Osteocyte (in vitro differentiated cells): ENCODE data around the gene SPDYE1. TPM values are rescaled to one million over a fixed set of nuclear protein-coding genes. Genes with fewer than 3 reads are reported as not detected.
"Not testable (repeated sequence)": the region's sequence is repeated elsewhere in the genome, so short reads cannot be mapped to it uniquely, and the experiment has no call there.

Experiments used
- DNase-seq: peaks from one replicate; pipeline ENCODE4 v3.0.0; 2021; ENCODE audit warnings: mixed read lengths; ENCODE audit not compliant: unreplicated experiment; ENCODE audit errors: extremely low spot score
- H3K27ac Mint-ChIP-seq: one replicate; pipeline ENCODE4 v1.8.0; 2021; ENCODE audit warnings: mild to moderate bottlenecking, mixed read lengths; ENCODE audit not compliant: unreplicated experiment
- H3K27me3 Mint-ChIP-seq: one replicate; pipeline ENCODE4 v1.8.0; 2021; ENCODE audit warnings: mixed read lengths; ENCODE audit not compliant: unreplicated experiment
- H3K36me3 Mint-ChIP-seq: one replicate; pipeline ENCODE4 v1.8.0; 2021; ENCODE audit warnings: mixed read lengths; ENCODE audit not compliant: unreplicated experiment
- H3K4me1 Mint-ChIP-seq: one replicate; pipeline ENCODE4 v1.8.0; 2021; ENCODE audit warnings: mixed read lengths; ENCODE audit not compliant: unreplicated experiment
- H3K4me3 Mint-ChIP-seq: one replicate; pipeline ENCODE4 v1.8.0; 2021; ENCODE audit warnings: mild to moderate bottlenecking, moderate library complexity, mixed read lengths; ENCODE audit not compliant: unreplicated experiment
- H3K9me3 Mint-ChIP-seq: one replicate; pipeline ENCODE4 v1.8.0; 2021; ENCODE audit warnings: mixed read lengths; ENCODE audit not compliant: unreplicated experiment
- CTCF ChIP-seq: fragments of 200-600 bp; sonication (generic); IDR thresholded peaks from 2 replicates; pipeline ENCODE4 v1.5.0; 2021; ENCODE audit warnings: antibody characterized with exemption, mild to moderate bottlenecking, moderate library complexity
- total RNA-seq: library from RNA; stranded (reverse); gene quantifications from 2 replicates; pipeline ENCODE4 v1.2.1, GENCODE V29; 2021

The SPDYE1 gene
- total RNA-seq, 1 donor from 2014 or later, result not detected

DNA sequence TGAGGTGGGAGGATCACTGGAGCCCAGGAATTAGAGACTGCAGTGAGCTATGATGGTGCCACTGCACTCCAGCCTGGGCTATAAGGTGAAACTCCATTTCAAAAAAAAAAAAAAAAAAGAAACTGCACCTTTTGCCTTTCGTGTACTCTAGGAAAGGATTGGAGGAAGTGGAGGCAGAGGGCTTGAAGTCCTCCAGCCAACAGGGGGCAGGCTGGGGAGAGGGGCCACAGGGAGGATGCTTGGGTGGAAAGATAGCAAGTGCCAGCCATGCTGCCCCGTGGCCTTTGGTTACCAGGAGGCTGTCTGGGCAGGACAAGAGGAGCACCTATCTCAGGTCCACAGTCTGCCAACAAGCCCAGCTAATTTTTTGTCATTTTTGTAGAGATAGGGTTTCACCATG lies 14.0 kb upstream of the SPDYE1 start:
- H3K27me3 Mint-ChIP-seq, H3K4me1 Mint-ChIP-seq, DNase-seq, H3K36me3 Mint-ChIP-seq, H3K27ac Mint-ChIP-seq, H3K4me3 Mint-ChIP-seq, H3K9me3 Mint-ChIP-seq: not testable (repeated sequence)

GRCh38 chr7:43985904-43986864 lies 11.5 kb upstream of the SPDYE1 start:
- TF ChIP-seq CTCF, result peak; percentile 69
- not testable (repeated sequence) for H3K27me3 Mint-ChIP-seq, H3K27ac Mint-ChIP-seq, H3K36me3 Mint-ChIP-seq, H3K4me1 Mint-ChIP-seq, H3K9me3 Mint-ChIP-seq
- H3K4me3 Mint-ChIP-seq, result peak overlapping the region; percentile 29
- DNase-seq, result peak; percentile 89

DNA sequence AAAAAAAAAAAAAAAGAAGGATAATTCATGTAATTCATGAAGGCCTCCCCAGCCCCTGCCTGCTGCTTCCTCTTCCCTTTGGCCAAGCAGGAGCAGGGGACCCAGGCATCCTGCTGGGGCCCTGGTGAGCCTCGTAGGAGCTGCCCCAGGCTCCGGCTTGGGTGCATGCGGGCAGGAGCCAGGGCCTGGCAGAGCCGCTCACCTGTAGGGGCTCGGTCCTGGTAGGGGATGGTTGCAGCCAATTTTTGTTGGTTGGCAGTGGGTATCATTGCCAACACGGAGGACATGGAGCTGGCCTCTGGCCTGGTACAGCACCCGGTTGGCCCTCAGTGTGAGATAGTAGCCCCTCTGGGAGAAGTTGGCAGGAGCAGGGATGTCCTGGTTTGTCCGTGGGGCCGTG lies 10.2 kb upstream of the SPDYE1 start:
- not testable (repeated sequence) for H3K27ac Mint-ChIP-seq, H3K9me3 Mint-ChIP-seq, H3K4me1 Mint-ChIP-seq, H3K27me3 Mint-ChIP-seq, H3K36me3 Mint-ChIP-seq, H3K4me3 Mint-ChIP-seq, DNase-seq

DNA sequence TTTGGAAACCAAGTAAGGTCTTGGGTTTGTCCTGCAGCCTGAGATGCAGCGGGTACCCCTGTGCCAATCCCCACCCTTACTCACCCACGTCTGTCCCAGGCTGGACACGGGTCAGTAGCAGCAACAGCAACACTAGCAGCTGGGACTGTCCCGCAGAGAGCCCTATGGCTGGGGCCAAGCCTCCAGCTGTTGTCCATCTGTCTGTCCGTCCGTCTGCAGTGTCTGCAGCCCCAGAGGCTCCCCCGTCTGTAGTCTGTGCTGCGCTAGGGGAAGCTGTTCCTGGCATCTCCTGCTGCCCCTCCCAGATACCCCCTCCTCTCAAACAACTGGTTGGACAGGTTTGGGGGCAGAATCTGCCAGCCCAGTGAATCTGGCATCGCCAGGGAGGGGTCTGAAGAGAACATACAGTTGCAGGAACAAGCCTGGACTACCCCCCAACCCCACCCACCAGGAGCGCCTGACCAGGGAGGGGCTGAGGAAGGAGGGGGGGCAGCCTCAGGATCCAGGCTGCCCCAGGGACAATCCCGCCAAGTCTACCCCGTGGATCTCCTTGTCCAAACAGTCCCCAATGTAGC lies 7.6 kb upstream of the SPDYE1 start:
- not testable (repeated sequence) for H3K36me3 Mint-ChIP-seq, H3K4me3 Mint-ChIP-seq, H3K9me3 Mint-ChIP-seq, H3K4me1 Mint-ChIP-seq, H3K27me3 Mint-ChIP-seq, DNase-seq, H3K27ac Mint-ChIP-seq

GRCh38 chr7:43990829-43991228 lies 6.9 kb upstream of the SPDYE1 start:
- not testable (repeated sequence) for H3K9me3 Mint-ChIP-seq, H3K27ac Mint-ChIP-seq, H3K4me1 Mint-ChIP-seq

GRCh38 chr7:43992896-43993295 lies 4.8 kb upstream of the SPDYE1 start:
- H3K4me3 Mint-ChIP-seq, H3K9me3 Mint-ChIP-seq, H3K27me3 Mint-ChIP-seq, H3K4me1 Mint-ChIP-seq, H3K36me3 Mint-ChIP-seq, DNase-seq, H3K27ac Mint-ChIP-seq: not testable (repeated sequence)

More at GRCh38 chr7:43990829-43991228, 6.9 kb upstream of the SPDYE1 start:
- not testable (repeated sequence) for H3K36me3 Mint-ChIP-seq, H3K4me3 Mint-ChIP-seq, H3K27me3 Mint-ChIP-seq, DNase-seq

DNA sequence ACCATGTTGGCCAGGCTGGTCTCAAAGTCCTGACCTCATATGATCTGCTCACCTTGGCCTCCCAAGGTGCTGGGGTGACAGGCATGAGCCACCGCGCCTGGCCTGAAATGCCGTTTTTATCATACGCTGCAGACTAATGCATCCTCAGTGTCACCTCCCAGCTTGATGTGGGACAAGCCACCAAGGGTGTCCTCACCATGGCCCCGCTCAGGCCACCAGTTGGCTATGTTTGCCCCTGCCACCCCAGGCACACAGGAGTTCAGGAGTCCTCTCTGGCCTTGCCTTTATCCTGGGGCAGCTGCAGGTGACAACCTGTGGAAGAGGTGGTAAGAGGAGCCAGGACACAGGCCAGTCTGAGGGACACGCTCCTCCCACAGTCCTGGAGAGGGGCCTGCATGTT lies 3.0 kb upstream of the SPDYE1 start:
- not testable (repeated sequence) for H3K36me3 Mint-ChIP-seq, H3K4me1 Mint-ChIP-seq, H3K9me3 Mint-ChIP-seq, H3K4me3 Mint-ChIP-seq, H3K27ac Mint-ChIP-seq, H3K27me3 Mint-ChIP-seq, DNase-seq

DNA sequence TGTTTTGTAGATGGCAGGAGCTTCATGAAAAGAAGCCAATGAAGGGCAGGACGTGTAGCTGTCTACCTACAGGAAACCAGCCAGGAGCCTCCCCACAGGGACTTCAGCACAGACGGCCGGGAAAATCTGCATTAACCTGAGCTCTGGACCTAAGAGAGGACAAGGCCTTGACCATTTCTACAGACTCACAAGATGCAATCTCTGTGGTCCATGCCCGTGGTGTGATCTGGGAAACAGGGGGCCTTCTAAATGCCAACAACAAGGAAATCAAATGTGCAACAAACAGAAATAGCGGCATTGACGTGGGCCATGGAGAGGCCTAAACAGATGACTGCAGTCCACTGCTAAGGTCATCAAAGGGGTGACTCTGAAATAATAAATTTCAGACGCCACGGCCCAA lies 14.4 kb downstream of the SPDYE1 start:
- not testable (repeated sequence) for H3K27me3 Mint-ChIP-seq, H3K4me3 Mint-ChIP-seq, H3K36me3 Mint-ChIP-seq, H3K27ac Mint-ChIP-seq, DNase-seq, H3K9me3 Mint-ChIP-seq, H3K4me1 Mint-ChIP-seq

- not testable (repeated sequence) for H3K27ac Mint-ChIP-seq, DNase-seq, H3K4me3 Mint-ChIP-seq, H3K27me3 Mint-ChIP-seq, H3K9me3 Mint-ChIP-seq, H3K36me3 Mint-ChIP-seq
- H3K4me1 Mint-ChIP-seq, result peaks cover 14% of the 10 kb centered on the region
Measured at GRCh38 chr7:44015090-44015489, 17.4 kb downstream of the SPDYE1 start.
